Upper lobe of left lung (tissue), 6 donors: ENCODE data around the gene APLP1. TPM values are rescaled to one million over a fixed set of nuclear protein-coding genes. Genes with fewer than 3 reads are reported as not detected.

ENCODE experiments used
- ATAC-seq, 2 donors: fragments of 200-7000 bp; cut with Tn5 transposase; one replicate each; pipeline ENCODE4 v1.9.1; 2022; ENCODE audit warnings: mild to moderate bottlenecking in 2 of 2, moderate library complexity in 2 of 2; ENCODE audit not compliant: low FRiP score in 2 of 2
- DNase-seq, 2 donors: peaks; one replicate each; pipeline ENCODE4 v3.0.0-alpha.2; 2019 to 2020
- H3K27ac ChIP-seq, 4 donors: fragments of 200-600 bp; sonication (generic); one replicate each; pipeline ENCODE4 v1.5.1; 2016 to 2019
- H3K27me3 ChIP-seq, 4 donors: fragments of 200-600 bp; sonication (generic); one replicate each; pipeline ENCODE4 v1.5.1; 2017 to 2019
- H3K36me3 ChIP-seq, 4 donors: fragments of 200-600 bp; sonication (generic); one replicate each; pipeline ENCODE4 v1.5.1; 2016 to 2019
- H3K4me1 ChIP-seq, 4 donors: fragments of 200-600 bp; sonication (generic); one replicate each; pipeline ENCODE4 v1.5.1; 2018 to 2019
- H3K4me3 ChIP-seq, 4 donors: fragments of 200-600 bp; sonication (generic); one replicate each; pipeline ENCODE4 v1.5.1; 2017 to 2019; ENCODE audit warnings: mild to moderate bottlenecking in 2 of 4, moderate library complexity in 1 of 4
- H3K9me3 ChIP-seq, 4 donors: fragments of 200-600 bp; sonication (generic); one replicate each; pipeline ENCODE4 v1.5.1; 2018 to 2019
- EP300 ChIP-seq, 4 donors: sonication (generic); formaldehyde crosslinking; IDR thresholded peaks; one replicate each; pipeline ENCODE4 v1.5.1; 2017; ENCODE audit warnings: antibody characterized with exemption in 4 of 4, control low read depth in 2 of 4
- POLR2A ChIP-seq, 4 donors: fragments of 450-650 bp; IDR thresholded peaks; one replicate each; pipeline ENCODE4 v1.5.1; 2016 to 2017; ENCODE audit warnings: antibody characterized with exemption in 4 of 4, mild to moderate bottlenecking in 2 of 4
- POLR2AphosphoS5 ChIP-seq, 2 donors: sonication (generic); formaldehyde crosslinking; IDR thresholded peaks; one replicate each; pipeline ENCODE4 v1.5.1; 2017; ENCODE audit warnings: antibody characterized with exemption in 2 of 2
- WGBS, 2 donors: methylation state at CpG; one replicate each; pipeline ENCODE4 v1.1.5; 2017 to 2018; 5-methylcytosine and 5-hydroxymethylcytosine counted together
- total RNA-seq, 6 donors: library from RNA; depleted of rRNA in 4 of 6; stranded (reverse); fragments of >200 nt in 4 of 6; gene quantifications; one replicate each; pipeline versions ENCODE4 v1.1.0 to v1.2.1, GENCODE V29; 2016 to 2021
- TF ChIP-seq, protein P1 (sequence below), 6 experiments: fragments of 450-650 bp in 4 of 6; fragments of 200-600 bp in 2 of 6; sonication (generic) in 2 of 6; IDR thresholded peaks; one replicate each; pipeline ENCODE4 v1.5.1; 2016 to 2019; ENCODE audit warnings: antibody characterized with exemption in 6 of 6
- donor health status: DM: no; HTN: no; CAD: no; lungs with moderate emphysema.
- donor health status: DM: no; HTN: yes; CAD: no; lungs with severe emphysema.

The APLP1 gene
- total RNA-seq, 6 donors from 2014 or later: 1.5 to 22.8 (median 5.2) TPM; not detected in 1

DNA sequence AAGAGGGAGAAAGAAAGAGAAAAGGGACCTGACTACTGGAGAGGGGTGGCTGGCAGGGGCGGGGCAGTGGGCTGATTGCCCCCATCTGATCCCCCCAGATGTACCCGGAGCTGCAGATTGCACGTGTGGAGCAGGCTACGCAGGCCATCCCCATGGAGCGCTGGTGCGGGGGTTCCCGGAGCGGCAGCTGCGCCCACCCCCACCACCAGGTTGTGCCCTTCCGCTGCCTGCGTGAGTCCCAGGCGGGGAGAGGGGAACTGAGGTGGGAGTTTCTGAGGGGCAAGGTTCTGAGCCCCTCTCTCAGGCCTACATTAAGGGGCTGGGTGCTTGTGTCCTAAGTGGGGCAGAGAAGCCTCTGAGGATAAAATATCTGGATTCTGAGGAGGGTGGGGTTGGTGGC lies 2.4 kb downstream of the APLP1 start:
- H3K4me1 ChIP-seq: peaks cover 16 to 26% (median 22%) of the 10 kb centered on the region in 4 donors
- DNase-seq: no peak
- no peaks in the 10 kb centered on the region for H3K36me3 ChIP-seq
- TF ChIP-seq POLR2A (IDR thresholded peaks at IDR 0.05) (no peak), EP300 (IDR thresholded peaks at IDR 0.05) (no peak), POLR2AphosphoS5 (IDR thresholded peaks at IDR 0.05) (no peak)
- TF ChIP-seq, protein P1, sequence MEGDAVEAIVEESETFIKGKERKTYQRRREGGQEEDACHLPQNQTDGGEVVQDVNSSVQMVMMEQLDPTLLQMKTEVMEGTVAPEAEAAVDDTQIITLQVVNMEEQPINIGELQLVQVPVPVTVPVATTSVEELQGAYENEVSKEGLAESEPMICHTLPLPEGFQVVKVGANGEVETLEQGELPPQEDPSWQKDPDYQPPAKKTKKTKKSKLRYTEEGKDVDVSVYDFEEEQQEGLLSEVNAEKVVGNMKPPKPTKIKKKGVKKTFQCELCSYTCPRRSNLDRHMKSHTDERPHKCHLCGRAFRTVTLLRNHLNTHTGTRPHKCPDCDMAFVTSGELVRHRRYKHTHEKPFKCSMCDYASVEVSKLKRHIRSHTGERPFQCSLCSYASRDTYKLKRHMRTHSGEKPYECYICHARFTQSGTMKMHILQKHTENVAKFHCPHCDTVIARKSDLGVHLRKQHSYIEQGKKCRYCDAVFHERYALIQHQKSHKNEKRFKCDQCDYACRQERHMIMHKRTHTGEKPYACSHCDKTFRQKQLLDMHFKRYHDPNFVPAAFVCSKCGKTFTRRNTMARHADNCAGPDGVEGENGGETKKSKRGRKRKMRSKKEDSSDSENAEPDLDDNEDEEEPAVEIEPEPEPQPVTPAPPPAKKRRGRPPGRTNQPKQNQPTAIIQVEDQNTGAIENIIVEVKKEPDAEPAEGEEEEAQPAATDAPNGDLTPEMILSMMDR (IDR thresholded peaks at IDR 0.05): no peak
- ATAC-seq: no peak
- no peak overlapping the region for H3K27ac ChIP-seq
- peaks cover 0 to 30% (median 10%) of the 10 kb centered on the region in 4 donors for H3K27me3 ChIP-seq
- WGBS, 2 donors: 65 to 76% methylated on average over 12 of the region's 12 CpGs
- H3K4me3 ChIP-seq: no peak overlapping the region
- no peaks in the 10 kb centered on the region for H3K9me3 ChIP-seq

DNA sequence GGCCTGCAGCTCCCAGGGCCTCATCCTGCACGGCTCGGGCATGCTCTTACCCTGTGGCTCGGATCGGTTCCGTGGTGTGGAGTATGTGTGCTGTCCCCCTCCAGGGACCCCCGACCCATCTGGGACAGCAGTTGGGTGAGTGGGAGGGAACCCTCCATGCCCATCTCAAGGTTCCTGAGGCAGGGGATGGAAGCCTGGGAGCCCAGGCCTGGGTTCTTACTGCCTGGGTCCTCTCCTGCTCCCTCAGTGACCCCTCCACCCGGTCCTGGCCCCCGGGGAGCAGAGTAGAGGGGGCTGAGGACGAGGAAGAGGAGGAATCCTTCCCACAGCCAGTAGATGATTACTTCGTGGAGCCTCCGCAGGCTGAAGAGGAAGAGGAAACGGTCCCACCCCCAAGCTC lies 3.2 kb downstream of the APLP1 start:
- no peak for DNase-seq
- no peak for TF ChIP-seq POLR2A (IDR thresholded peaks at IDR 0.05)
- peaks cover 0 to 30% (median 10%) of the 10 kb centered on the region in 4 donors for H3K27me3 ChIP-seq
- H3K9me3 ChIP-seq: no peaks in the 10 kb centered on the region
- WGBS, 2 donors: 69 to 77% methylated on average over 12 of the region's 12 CpGs
- H3K27ac ChIP-seq: no peak overlapping the region
- peaks cover 16 to 26% (median 22%) of the 10 kb centered on the region in 4 donors for H3K4me1 ChIP-seq
- ATAC-seq: no peak
- no peaks in the 10 kb centered on the region for H3K36me3 ChIP-seq
- H3K4me3 ChIP-seq: no peak overlapping the region

DNA sequence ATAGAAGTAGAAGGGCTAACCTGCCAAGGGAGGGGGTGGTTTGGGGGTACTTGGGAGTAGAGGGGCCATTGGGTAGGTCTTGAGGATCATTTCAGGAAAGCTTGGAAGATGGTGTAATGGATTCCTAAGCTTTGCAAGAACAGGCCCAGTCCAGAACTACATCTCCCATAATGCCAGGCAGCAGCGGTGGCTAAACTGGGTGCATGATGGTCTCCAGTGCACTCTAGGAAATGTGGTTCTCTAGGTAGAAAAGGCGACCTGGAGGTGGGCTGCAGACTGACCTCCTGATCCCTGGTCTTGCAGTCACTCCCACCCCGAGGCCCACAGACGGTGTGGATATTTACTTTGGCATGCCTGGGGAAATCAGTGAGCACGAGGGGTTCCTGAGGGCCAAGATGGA lies 3.8 kb downstream of the APLP1 start:
- Histone ChIP-seq H3K36me3 (no peaks in the 10 kb centered on the region), H3K27me3 (peaks cover 0 to 30% (median 10%) of the 10 kb centered on the region in 4 donors), H3K4me1 (peaks cover 16 to 26% (median 22%) of the 10 kb centered on the region in 4 donors), H3K9me3 (no peaks in the 10 kb centered on the region), H3K27ac (no peak overlapping the region), H3K4me3 (no peak overlapping the region)
- TF ChIP-seq POLR2AphosphoS5 (IDR thresholded peaks at IDR 0.05) (no peak), EP300 (IDR thresholded peaks at IDR 0.05) (no peak), POLR2A (IDR thresholded peaks at IDR 0.05) (no peak)
- TF ChIP-seq, protein P1 (IDR thresholded peaks at IDR 0.05): no peak
- 80 to 82% methylated on average over 5 of the region's 5 CpGs for WGBS, 2 donors
- ATAC-seq: no peak
- DNase-seq: no peak

DNA sequence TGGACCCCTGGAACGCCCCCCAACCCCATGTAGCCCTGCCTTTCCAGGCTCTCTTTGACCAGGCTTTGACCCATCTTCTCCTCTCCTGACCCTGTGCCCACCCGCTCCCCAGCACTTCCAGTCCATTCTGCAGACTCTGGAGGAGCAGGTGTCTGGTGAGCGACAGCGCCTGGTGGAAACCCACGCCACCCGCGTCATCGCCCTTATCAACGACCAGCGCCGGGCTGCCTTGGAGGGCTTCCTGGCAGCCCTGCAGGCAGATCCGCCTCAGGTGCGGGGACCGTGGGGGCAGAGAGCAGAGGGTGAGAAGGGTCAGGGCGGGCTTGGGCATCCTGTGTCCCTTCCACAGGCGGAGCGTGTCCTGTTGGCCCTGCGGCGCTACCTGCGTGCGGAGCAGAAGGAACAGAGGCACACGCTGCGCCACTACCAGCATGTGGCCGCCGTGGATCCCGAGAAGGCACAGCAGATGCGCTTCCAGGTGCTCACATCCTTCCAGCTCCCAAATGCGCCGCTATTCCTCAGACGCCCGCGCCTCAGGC lies 6.1 kb downstream of the APLP1 start:
- Histone ChIP-seq H3K36me3 (no peaks in the 10 kb centered on the region), H3K4me1 (peaks cover 7 to 10% (median 8%) of the 10 kb centered on the region in 4 donors), H3K27me3 (peaks cover 0 to 18% (median 12%) of the 10 kb centered on the region in 4 donors), H3K9me3 (no peaks in the 10 kb centered on the region), H3K27ac (no peak overlapping the region), H3K4me3 (no peak overlapping the region)
- 92 to 93% methylated on average over 29 to 32 of the region's 32 CpGs for WGBS, 2 donors
- TF ChIP-seq EP300 (IDR thresholded peaks at IDR 0.05) (no peak), POLR2AphosphoS5 (IDR thresholded peaks at IDR 0.05) (no peak), POLR2A (IDR thresholded peaks at IDR 0.05) (no peak)
- TF ChIP-seq, protein P1 (IDR thresholded peaks at IDR 0.05): no peak
- DNase-seq: no peak
- no peak for ATAC-seq

DNA sequence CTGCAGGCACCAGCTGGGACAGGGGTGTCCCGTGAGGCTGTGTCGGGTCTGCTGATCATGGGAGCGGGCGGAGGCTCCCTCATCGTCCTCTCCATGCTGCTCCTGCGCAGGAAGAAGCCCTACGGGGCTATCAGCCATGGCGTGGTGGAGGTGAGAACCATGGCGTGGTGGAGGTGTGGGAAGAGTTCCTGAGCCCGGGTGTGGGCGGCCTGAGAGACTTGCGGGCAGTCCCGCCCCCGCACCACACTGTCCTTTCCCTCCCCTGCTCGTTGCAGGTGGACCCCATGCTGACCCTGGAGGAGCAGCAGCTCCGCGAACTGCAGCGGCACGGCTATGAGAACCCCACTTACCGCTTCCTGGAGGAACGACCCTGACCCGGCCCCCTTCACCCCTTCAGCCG lies 10.7 kb downstream of the APLP1 start:
- Histone ChIP-seq H3K36me3 (no peaks in the 10 kb centered on the region), H3K9me3 (no peaks in the 10 kb centered on the region), H3K27me3 (peaks cover 0 to 8% (median 1%) of the 10 kb centered on the region in 4 donors), H3K4me3 (no peak overlapping the region), H3K27ac (no peak overlapping the region), H3K4me1 (peaks cover 0 to 5% (median 0%) of the 10 kb centered on the region in 4 donors)
- DNase-seq (peak in 1 of 2 donors; percentile 59), ATAC-seq (peak in 1 of 2 donors; percentile 9)
- 25 to 54% methylated on average over 8 to 23 of the region's 23 CpGs for WGBS, 2 donors
- TF ChIP-seq EP300 (IDR thresholded peaks at IDR 0.05) (no peak), POLR2A (IDR thresholded peaks at IDR 0.05) (no peak), POLR2AphosphoS5 (IDR thresholded peaks at IDR 0.05) (no peak)
- TF ChIP-seq, protein P1 (IDR thresholded peaks at IDR 0.05): no peak
